Left lobe of liver (tissue), 2 donors: ENCODE results near the gene CDC7. TPM values are rescaled to one million over a fixed set of nuclear protein-coding genes. Genes with fewer than 3 reads are reported as not detected.

Source experiments
- ATAC-seq: fragments of 200-7000 bp; cut with Tn5 transposase; one replicate; pipeline ENCODE4 v1.9.1; 2020; ENCODE audit warnings: mild to moderate bottlenecking, moderate library complexity
- DNase-seq: peaks from one replicate; pipeline ENCODE4 v3.0.0-alpha.2; 2020; ENCODE audit warnings: low spot score
- total RNA-seq: library from RNA; stranded (reverse); gene quantifications from one replicate; pipeline ENCODE4 v1.2.1, GENCODE V29; 2021
- donor health status: DM: no; HTN: no; CAD: no; lungs with moderate emphysema.
- donor health status: DM: no; HTN: yes; CAD: no.

Gene CDC7
- total RNA-seq, 1 donor from 2014 or later, result 0.45 TPM

DNA sequence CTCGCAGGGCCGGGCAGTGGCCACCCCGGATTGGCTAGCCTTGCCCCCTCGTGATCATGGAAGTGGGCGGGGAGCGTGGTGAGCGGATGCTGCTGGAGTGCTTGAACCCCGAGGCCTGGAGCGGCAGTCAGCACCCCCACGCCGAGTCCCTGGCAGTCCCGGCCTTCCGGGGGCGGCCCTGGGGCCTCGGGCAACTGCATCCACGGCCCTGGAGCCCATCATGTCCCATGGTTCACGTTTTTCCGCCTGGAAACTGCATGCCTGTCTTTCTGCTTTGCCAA lies 45.6 kb downstream of the CDC7 start:
- no peak for ATAC-seq
- DNase-seq, result no peak

DNA sequence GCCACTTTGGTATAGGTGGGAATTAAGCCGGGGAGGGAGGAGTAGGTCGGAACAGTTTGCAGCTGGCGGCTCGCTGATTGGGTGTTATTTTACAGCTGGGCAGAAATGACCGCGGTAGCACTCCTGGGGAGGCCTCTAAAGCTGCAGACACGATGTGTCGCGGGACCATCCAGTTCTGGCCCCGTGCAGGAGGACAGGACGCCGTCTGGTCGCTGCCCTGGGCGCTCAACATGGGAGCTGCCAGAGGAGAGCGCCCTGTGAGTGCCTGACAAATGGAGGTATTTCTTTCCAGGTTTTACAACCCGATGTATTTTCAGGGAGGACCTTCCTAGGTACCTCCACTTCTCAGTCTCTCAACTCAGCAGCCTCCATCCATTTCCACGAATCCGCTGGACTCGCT lies 46.2 kb downstream of the CDC7 start:
- ATAC-seq, result no peak
- no peak for DNase-seq

DNA sequence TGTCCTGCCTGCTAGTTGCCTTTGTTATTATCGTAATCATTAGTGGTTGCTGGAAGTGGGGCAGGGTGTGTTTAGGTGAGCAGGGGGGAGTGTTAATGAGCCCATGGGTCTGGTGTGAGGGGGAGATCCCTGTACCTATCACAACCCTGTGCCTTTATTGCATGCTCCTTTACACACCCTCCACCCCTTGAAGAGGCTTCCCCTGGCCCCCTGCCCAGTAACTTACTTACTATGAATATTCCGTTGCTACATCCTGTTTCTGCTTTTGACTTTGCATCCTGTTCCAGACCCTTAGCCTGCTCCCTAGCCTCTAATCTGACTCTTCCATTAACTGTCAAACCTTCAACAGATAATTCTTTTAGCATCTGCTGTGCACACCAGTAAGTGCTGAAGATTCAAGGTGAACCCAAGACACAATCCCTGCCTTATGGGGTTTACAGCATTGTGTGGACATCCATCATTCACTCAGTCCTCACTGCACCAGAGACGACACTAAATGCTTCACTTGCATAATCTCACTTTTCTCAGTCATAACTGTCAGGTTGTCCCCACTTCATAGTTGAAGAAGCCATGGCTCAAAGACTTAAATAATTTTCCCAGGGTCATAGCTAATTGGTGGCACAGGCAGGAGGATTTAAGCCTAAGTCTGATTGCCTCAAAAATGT lies 47.9 kb downstream of the CDC7 start:
- ATAC-seq (no peak), DNase-seq (no peak)

DNA sequence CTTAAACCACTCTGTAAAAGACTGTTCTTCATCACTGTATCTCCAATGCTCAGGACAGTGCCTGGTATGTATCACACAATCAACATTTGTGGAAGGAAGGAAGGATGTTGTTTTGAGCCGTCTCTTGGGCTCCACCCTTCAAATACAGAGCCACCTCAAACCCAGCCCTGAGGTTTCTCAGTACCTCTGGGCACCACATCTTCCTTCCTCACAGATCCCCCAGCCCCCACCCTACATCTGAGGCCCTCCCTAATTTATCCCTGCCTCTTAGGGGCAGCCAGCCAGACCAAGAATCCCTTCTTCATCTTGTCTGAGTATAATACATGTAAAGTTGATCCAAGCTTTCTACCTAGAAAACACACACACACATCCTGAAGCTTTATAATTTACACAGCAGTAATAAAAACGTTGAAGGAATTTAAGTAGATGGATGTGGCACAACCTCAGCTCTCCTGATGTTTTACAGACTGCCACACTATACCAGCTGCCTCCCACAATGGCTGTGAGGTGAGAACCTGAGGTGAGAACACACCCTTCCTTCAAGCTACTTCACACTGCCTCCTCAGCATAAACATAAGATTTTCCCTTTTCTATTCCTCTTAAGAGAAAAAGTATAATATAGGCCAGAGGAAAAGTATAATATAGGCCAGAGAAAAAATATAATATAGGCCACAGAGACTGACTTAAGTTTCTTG lies 48.5 kb downstream of the CDC7 start:
- DNase-seq (no peak), ATAC-seq (no peak)

DNA sequence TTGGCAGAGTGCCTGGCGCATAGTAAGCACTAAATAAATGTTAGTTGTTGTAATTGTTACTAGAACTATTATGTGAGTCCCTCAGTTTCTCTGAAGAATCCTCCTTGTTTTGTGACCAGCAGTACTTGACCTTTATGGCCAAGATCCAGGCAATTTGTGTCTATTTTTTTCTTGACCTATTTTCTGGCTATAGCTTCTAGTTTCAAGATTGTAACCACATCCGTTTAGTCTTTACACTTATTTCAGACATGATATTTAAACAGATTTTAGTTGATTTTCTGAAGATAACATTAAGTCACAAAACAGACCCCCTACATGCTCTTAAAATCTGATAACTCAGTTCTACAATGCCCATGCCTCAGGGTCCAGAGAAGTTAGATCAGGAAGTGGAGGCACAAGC lies 50.3 kb downstream of the CDC7 start:
- DNase-seq, result no peak
- ATAC-seq, result no peak

DNA sequence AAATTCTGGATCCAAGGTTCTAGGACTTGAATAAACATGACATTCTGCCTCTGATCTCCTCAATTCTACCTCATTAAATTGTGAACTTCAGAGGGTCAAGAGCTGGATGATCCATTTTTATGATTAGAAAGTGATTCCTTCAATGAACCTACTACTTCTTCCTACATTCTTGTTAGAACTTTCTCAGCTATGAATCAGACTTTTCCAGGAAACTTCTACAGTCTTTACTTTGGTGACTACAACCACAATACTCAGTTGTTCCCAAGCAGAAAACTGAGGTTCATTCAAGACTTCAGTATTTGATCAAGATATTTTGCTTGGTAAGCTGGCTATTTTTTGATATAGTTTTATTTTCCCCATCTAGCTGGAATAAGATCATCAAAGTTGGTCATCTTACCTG lies 51.4 kb downstream of the CDC7 start:
- no peak for DNase-seq
- ATAC-seq, result no peak

DNA sequence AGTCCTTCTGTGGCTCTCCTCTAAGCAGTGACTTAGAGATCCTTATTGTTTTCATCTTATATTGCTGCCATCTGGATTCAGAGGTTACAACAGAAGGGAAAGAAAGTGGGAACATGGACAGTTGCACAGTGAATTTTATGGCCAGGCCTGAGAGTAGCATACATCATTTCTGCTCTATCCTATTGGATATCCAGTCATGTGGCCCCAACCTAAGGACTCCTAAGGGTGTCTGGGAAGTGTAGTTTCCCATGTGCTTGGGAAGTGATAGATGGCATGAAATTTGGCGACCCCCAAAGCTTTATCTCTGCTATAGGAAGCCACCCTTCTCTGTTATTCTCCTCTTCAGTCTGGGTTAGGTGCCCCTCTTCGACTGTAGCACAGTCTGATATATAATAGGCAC lies 51.9 kb downstream of the CDC7 start:
- DNase-seq (no peak), ATAC-seq (no peak)

DNA sequence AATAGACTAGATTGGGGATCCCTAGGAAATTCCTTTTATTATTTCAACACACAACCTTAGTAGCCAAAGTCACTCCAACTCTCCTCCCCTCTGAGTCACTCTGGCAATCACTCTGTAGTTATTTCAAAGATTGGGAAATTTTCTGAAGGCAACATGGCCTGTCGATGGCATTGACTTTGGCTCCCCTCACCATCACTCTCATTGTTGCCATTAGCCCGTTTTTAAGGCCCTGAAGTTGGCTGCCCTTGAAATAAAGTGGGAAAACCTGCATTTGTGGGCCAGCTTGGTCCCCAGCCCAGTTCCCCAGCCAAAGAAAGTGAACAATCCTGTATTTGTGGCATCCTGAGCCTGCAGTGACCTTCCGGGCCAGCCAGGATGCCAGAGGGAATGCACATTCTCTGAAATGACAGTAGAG lies 52.5 kb downstream of the CDC7 start:
- peak; percentile 76 for ATAC-seq

DNA sequence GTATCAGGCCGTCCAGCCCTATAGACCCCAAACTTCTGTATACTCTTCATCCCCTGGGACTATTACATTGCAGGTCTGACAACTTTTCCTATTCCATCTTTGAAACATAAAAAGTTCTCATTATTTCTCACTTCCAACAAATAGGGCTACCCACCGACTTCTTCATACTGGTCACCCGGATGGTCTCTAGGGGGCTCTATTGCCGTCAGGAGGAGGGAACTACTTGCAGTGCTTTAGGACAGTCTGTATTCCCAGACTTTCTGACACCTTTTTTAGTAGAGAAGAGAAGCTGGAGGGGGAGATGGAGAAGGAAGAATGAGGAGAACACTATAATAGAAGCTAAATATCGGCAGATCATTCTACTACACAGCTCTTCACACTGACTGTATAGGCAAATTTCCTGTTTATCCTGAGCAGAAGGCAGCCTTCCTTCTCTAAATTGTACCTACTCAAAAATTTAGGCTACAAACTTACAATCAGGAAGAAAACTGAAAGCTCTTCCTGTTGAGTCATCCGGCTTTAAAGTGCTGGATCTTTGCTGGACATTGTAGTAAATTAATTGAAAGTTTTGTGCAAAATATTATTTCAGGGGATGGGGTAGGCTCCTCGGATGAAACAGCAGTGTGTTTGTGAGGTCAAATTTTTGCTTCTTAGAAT lies 54.6 kb downstream of the CDC7 start:
- DNase-seq (no peak), ATAC-seq (no peak)

More for the DNA sequence above, 52.5 kb downstream of the CDC7 start:
- no peak for DNase-seq

DNA sequence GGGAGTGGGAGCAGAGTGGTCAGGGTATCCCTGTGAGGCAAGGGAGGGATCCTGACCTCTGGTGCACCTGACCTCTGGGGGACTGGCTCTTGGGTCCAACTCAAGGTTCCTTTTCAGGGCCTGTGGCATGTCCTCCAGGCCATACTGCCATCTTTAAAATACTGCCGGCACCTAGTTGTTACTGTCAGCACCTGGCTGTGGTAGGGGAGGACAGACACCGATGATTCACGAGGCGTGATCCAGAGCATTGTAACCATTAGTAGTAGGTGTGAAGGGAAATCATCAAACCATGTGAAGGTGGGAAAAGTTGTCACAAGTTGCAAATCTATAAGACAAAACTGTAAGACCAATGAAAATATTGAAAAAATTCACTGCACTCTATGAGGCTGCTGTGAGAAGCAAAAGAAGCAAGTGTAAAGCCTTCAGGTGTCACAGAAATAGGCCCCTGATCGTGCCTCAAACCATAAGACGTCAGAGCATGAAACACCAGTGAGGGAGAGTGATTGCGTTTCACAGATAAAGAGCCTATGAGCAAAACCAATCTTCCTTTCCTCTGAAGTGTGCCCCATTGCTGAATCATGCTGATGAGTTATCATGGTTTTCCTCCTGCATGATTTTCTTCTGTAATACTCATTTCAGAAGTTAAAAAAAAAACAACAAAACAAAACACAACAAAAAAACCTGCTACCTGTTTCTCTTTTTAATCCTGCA lies 55.3 kb downstream of the CDC7 start:
- no peak for DNase-seq
- no peak for ATAC-seq

DNA sequence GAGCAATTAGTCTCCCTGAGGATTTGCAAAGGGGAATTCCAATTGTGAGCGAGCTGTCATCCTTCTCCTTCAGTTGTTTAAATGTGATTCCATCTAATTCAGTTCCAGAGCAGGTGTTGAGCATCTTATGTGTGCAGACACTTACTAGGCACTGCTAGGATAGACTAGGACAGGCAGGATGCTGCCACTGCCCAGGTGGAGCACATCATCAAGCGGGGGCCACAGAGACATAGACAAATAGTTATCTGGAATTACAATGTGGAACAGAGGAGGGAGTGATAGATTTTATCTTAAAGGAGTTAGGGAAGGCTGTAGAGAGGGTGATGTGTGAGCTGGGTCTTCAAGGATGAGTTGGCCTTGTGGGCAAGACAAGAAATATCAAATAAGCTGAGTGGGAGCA lies 55.9 kb downstream of the CDC7 start:
- ATAC-seq (no peak), DNase-seq (no peak)

DNA sequence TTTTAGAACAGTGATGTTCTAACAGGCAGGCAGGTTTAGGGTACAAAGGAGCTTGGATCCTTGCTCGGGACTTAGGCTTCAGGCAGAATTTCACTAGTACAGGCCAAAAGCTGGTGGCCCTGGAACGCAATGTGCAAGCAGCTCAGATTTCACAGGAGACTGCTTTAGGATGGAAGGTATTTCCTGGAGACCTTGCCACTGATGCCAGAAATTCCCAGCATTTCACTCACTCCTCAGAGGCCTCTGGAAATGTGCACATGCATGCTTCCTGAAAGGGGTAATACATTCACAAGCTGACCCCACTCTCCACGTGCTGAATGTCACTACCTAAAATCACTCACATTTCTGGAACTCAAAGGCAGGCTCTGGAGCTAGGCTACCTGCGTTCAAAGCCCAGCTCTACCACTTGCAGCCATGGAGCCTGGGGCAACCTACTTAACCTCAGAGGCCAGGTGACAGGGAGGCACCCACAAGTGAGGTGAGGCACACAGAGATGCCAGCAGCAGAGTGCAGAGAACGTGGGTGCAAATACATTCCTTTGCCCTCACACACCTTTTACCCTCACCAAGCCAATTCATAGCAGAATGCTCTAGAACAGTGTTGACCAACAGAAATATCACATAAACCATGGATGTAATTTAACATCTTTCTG lies 56.5 kb downstream of the CDC7 start:
- ATAC-seq (no peak), DNase-seq (no peak)

DNA sequence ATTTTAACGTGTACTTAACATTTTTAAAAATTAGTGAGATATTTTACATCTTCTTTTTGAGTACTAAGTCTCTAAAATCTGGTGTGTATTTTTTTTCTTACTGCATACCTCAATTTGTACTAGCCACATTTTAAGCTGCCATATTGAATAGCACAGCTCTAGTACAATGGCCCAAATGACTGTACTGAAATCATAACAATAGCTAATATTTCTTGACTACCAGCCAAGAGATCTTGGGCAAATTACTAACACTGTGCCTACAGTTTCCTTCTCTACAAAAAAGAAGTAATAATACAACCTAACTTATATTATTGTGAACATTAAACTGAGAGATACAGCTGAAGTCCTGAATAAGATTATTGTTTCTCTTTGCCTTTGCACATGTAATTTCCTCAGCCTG lies 57.2 kb downstream of the CDC7 start:
- no peak for DNase-seq

DNA sequence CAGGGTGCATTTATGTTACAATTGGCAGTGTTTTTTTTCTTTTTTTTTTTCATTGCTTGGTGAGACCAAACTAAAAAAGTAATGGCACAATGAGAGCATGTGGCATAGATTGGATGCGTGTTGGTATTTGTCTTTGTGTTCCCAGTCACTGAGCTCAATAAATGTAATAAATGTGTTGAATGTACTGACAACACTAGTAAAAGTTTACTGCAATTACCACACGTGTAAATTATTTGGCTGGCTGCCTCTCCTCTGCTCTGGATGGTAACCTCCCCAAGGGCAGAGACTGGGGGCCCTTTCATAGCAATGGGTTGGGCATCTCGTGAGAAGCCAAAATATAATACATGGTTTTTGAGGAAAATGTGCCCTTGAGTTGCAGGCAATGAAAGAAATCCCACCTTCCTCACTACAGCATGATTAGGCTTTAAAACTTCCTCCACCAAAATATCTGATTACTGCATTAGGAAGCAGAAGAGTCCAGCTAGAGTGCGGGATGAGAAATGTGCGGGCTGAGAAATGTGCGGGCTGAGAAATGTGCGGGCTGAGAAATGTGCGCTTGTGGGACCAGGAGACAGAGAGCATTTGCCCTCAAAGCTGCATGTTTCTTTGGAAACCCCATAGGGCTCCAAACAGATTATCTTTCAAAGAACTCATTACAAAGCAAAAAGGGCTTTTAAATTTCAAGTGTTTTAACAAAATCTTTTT lies 58.5 kb downstream of the CDC7 start:
- no peak for DNase-seq
- ATAC-seq, result no peak

More for the DNA sequence above, 57.2 kb downstream of the CDC7 start:
- ATAC-seq, result no peak

DNA sequence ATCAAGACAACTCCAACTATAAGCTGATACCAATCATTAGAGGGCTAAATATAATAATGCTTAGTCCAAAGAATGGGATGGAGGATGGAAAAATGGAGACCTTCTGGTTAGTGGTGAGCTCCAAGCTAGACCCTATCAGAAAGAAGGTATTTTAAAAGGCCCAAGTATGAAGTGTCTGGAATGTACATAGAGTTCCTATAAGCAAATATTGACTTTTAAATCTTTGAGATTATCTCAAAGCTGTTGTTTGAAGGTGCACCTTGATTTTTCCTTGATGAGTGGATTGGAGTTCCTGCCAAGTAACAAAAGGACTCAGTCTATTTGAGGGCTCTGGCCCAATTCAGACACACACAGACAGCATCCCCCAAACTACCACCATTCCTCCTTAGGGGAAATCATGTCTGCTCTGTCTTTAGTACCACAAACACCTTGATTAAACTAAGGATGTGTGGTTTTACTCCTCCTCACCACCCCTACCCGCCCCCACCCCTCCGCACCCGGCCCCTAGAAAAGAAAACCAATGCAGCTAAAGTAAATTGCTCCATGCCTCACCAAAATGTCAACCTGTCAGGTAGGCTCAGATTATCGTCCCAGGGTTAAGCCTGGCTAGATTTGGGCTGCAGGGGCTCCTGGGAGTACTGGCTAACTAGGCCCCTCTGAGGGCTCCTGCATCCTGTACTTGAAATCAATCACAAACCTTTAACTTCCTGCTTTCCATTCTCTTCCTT lies 59.4 kb downstream of the CDC7 start:
- no peak for ATAC-seq
- DNase-seq, result no peak

DNA sequence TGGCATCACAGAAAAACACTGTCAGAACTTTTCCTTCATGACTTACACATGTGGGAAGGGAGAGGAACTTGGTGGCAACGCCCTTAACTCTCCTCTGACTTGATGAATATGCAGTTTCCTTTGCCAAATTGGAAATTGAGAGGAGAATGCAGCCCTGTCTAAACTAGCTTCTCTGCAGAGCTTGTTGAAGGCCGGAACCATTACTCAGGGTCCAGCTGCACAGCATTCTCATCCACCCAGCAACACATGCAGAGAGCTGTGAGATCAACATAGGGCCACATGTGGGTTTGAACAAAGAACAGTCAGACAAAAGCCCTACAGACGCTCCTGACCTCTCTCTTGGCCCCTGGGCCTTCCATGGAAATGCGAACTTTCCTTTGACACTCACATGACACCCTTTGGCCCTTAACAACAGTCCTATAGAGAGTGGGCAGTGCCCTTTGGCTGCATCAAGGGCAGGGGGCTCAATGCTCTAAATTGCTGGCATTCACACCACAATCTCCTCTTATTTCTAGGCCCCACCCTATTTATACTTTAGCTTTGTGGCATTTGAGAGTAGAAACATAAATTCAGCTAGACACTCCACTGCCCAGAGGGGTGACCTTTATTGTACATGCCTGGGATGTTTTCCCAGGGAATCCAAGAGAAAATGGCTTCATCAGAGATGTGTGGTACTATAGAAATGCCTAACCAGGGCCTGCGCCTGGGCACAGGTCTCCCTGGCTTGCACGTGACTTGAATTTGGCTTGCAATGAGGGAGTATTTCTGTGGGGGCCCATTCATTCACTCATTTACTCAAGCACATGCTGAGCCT lies 64.4 kb downstream of the CDC7 start:
- DNase-seq (no peak), ATAC-seq (peak; percentile 32)

DNA sequence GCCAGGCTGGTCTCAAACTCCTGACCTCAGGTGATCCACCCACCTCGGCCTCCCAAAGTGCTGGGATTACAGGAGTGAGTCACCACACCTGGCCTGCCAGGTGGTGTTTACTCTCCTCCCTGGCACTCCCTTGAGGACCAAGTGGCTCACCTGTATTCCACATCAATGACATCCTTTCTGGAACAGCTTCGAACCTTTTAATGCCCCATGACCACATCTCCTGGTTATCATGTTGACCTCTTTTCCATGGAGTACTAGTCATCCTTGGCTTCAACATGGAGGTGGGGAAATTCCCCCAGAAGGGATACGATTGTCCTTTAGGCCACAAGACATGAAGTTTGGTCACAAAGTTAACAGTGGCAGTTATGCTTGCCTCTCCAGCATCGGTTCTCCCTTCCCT lies 66.9 kb downstream of the CDC7 start:
- no peak for DNase-seq
- no peak for ATAC-seq

DNA sequence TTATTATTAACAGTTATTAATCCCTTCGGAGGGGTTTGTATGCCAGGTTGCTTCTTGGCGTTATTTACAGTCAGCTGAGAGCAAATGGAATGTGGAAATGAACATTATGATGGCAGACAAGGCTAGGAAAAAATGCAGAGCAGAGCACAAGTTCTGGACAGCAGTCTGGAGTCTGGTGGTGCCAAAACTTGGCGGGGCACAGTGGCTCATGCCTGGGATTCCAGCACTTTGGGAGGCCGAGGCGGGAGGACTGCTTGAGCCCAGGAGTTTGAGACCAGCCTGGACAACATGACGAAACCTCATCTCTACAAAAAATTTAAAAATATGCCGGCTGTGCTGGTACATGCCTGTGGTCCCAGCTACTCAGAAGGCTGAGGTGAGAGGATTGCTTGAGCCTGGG lies 67.6 kb downstream of the CDC7 start:
- DNase-seq (no peak), ATAC-seq (no peak)

DNA sequence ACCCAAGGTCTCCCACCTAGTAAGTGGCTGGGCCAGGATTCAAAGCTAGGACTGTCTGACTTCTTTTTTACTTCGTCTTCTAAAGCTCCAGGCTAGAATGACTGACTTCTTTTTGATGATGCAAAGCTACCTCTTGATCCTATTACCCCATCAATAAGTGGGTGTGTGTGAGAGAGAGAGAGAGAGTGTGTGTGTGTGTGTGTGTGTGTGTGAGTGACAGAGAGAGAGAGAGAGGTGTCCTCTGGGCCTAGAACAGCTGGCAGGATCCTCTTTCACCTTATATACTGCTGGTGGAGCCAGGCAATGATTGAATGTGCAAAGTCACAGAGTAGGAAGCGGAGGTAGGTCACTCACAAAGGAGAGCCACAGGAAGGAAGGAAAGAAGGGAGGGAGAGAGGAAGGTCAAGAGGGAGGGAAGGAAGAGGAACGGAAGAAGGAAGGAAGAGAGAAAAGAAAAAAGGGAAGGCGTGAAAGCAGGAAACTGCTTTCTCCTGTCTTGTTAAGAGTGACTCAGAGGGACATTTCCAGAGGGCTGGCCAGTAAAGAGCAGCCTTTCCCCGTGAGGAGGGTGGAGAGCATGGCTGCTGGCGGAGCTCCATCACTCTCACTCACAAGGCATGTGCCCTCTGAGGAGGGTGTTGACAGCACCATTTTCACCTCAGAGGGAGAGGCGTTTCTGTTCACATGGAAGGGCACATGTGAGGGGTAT lies 68.9 kb downstream of the CDC7 start:
- no peak for DNase-seq
- ATAC-seq, result peak; percentile 39
